Caki2 (cell line): ENCODE measurements around the gene ASIP. TPM values are rescaled to one million over a fixed set of nuclear protein-coding genes. Genes with fewer than 3 reads are reported as not detected.

Experiments
- DNase-seq: peaks from one replicate; pipeline ENCODE4 v3.0.0-alpha.2; 2015; ENCODE audit warnings: low read depth
- in situ Hi-C: cut with HindIII; loops from 2 replicates; pipeline ENCODE4 v1.10.0; 2016; ENCODE audit warnings: low sequenced_read_pairs, low pct_unique_long_range_greater_than_20kb, mixed read lengths
- total RNA-seq: library from RNA; depleted of rRNA; stranded (reverse); fragments of >200 nt; shearing (Covaris generic); gene quantifications from 2 replicates; pipeline ENCODE4 v1.2.3, GENCODE V29; 2014; ENCODE audit warnings: low replicate concordance

ASIP gene
- total RNA-seq, 1 experiment from 2014 or later = not detected

- DNase-seq = no peak
- in situ Hi-C loops = no loop called here
These were observed 59.8 kb downstream of the ASIP start for GRCh38 chr20:34300809-34301586.

DNA sequence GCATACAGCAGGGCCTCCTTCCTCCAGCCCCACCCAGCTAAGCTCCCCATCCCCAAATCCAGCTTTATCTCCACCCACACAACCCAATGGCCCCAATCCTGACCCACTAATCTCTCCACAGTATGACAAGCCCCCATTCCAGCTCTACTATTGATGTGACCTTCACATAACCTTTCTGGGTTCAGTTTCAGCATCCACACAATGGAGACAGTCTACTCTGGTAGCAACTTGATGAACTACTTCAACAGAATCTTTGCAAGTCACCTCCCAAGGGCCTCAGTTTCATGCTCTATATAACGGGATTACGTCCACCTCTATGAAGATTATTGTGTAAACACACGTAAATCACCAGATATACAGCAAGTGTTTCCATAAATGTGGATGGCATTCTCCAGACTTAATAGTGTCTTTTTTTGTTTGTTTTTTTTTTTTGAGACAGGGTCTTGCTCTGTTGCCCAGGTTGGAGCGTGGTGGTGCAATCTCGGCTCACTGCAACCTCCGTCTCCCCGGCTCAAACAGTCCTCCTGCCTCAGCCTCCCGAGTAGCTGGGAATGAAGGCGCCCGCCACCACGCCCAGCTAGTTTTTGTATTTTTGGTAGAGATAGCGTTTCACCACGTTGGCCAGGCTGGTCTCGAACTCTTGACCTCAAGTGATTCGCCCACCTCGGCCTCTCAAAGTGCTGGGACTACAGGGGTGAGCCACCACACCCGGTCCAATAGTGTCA is 60.5 kb downstream of the ASIP start:
- in situ Hi-C loops = no loop called here
- DNase-seq = no peak

- DNase-seq = no peak
- in situ Hi-C loops = no loop called here
These were observed 61.1 kb downstream of the ASIP start for GRCh38 chr20:34302312-34302722.

DNA sequence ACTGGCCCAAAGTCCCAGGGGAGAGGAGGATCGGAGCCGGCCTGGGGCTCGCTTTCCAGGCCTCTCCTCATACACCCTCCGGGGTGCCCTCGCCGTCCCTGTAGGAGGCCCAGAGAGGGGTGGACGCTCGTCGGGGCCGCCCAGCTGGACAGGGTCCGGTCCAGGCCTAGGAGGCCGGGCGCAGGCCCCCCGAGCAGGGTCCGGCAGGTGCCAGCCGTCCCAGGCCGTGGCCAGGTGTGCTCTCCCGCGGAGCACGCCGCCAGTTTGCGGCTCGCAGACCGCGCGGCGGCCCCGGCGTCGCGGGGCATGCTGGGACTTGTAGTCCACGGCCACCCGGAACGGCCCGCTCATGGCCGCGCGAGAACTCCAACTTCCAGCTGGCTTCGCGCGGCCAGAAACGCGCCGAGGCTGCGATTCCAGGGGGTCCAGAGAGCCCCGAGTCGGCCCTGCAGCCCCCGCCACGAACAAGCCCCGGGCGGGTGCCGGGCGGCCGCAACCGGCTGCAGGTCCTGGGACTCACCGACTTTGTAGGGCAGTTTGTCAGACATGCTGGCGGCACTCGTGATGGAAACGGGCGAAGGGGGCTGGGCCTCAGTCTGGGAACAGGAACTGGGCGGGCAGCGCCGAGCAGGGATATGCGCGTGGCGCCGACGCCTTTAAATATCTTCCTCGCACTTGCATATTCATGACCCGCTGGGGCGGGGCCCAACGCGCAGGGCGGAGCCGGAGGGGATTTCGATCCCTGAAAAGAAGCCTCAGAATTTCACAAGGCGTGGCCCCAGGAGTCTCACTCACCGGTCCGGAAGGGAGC is 61.7 kb downstream of the ASIP start, which contains the start of gene AHCY:
TSS of gene AHCY (minus strand) at position 633 of the 811 bp plus-strand sequence. CDS start at position 548, 85 bp downstream.
- DNase-seq = peak; percentile 99
- in situ Hi-C loops = no loop called here

DNA sequence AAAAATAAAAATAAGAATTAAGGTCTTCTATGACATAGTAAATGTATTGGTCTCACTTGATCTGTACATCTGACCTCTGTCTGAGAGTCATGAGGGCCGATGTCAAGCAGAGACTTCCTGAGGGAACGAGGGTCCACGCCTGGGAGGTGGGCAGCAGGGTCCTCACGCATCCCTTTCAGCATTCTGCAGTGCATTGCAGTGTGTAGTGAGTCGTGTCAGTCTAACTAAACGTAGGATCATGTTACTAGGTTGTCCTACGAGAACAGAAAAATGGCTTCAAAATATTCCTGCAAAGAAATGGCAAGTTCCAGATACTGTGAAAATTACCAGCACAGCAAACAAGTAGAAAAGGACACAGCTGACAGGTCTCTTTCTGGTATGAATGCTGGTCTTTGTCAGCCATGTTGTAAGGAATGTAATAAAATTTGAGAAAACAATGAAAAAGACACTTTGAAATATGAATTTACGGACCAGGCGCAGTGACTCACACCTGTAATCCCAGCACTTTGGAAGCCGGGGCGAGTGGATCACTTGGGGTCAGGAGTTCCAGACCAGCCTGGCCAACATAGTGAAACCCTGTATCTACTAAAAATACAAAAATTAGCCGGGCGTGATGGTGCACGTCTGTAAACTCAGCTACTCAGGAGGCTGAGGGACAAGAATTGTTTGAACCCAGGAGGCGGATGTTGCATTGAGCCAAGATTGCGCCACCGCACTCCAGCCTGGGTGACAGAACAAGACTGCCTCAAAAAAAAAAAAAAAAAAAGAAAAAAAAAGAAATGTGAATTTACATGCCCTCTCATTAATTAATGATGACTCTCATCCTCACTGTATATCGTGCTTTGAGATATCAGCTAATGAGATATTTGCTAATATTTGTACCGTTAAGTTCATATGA is 64.4 kb downstream of the ASIP start:
- DNase-seq = no peak
- in situ Hi-C loops = no loop called here

- DNase-seq = no peak
- in situ Hi-C loops = no loop called here
These were observed 68.5 kb downstream of the ASIP start for GRCh38 chr20:34309691-34310090.

- no peak for DNase-seq
- in situ Hi-C loops = no loop called here
These were observed 69.4 kb downstream of the ASIP start for GRCh38 chr20:34310481-34311117.

DNA sequence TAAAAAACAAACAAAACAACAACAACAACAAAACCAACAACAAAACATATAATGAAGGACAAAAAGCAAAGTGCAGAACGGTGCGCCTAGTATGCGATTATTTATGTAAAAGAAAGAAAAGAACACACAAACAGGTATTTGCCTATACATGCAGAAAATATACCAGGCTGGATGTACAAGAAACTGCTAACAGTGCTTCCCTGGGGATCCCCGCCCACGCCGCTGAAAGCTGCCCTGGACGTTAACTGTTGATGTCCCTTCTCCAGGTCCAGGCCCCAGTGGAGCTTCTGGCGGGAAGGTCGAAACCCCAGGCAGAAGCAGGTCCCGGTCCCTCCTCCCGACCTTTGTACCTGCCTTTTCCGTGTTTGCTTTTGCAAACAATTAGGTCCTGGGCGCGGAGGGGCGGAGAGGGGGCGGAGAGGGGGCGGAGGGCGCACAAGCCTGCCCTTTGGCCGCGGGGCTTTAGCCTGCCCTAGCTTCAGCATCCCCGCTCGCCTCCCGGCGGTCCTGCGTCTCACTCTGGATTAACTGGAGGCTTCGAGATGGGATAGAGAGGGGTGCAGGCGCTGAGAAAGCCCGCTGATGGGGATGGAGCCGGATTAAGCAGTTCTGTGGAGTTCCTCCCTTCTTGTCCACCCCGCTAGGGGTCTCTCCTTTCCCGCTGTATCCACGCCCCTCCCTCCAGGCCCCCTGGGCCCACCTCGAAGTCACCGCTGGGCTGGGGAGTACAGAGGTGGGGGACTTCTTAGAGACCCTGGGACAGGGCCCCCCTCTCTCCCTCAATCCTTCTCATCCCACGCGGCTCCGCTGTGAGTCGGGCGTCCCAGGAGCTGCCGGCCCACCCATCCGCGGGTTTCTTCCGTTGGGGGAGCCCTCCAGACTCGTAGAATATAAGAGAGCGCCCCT is 70.1 kb downstream of the ASIP start:
- DNase-seq = no peak
- in situ Hi-C loops = no loop called here

DNA sequence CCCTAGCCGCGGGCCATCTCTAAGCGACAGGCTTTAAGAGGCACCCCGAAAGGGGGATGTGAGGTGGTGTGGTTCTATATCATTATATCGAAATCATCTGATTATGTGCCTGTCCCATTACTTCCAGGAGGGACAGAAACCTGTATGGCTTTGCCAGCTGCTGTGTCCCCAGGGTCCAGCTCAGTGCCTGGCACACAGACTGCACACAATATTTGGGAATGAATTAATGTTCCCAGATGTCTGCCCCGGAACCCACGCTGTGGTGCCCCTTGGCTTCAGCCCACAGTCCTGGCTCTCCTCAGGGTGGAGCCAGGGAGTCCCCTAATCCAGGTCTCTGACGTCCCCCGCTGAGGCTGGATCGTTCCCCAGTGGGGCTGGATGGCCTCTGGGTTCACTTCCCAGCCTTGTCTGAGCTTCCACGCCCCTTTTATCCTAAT is 70.8 kb downstream of the ASIP start:
- in situ Hi-C loops = no loop called here

DNA sequence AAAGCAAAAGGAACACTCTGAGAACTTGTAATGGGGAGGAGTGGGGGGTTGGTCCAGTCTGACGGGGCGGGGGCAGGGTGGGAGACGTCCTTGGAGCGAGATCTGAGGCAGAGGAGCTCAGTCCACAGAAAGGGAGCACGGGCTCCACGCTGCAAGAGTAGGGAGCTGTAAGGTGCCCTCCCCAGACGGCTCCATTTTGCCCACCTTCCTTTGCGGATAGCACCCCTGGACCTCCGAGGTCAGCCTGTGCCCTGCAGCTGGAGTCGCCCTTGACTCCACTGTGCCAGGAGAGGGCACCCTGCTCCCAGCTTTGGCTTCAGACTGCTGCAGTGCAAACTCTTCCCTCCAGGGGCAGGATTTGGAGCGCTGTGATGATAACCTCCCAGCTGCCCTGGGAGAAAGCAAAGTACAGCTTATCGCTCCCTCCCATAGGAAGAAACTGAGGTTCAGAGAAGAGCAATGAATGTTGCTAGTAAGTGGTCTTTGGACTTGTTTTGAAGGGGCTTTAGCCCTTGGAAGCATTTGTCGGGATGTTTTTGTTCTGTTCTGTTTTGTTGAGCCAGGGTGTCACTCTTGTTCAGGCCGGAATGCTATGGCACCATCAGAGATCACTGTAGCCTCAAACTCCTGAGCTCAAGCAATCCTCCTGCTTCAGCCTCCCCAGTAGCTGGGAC is 71.5 kb downstream of the ASIP start:
- in situ Hi-C loops = no loop called here
- peak; percentile 86 for DNase-seq

More for the DNA sequence above, 70.8 kb downstream of the ASIP start:
- no peak for DNase-seq

DNA sequence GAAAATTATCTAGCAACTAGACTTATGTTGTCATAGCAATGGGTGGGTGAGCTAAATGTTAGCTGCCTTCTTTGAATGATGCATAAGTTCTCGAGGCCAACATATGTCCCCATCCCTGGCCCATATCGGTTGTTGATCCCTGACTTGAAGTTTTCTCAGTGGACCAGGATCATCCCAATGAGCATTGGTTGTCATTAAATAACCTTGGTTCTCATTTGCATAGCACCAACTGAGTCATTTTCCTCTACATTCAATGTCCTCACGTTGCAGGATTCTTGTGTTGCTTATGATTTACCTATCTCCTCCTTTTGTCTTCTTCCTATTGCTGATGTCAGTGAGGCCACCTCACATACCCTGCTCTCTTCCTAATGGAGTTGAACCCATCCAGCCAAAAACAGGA is 74.0 kb downstream of the ASIP start:
- no peak for DNase-seq
- in situ Hi-C loops = no loop called here

DNA sequence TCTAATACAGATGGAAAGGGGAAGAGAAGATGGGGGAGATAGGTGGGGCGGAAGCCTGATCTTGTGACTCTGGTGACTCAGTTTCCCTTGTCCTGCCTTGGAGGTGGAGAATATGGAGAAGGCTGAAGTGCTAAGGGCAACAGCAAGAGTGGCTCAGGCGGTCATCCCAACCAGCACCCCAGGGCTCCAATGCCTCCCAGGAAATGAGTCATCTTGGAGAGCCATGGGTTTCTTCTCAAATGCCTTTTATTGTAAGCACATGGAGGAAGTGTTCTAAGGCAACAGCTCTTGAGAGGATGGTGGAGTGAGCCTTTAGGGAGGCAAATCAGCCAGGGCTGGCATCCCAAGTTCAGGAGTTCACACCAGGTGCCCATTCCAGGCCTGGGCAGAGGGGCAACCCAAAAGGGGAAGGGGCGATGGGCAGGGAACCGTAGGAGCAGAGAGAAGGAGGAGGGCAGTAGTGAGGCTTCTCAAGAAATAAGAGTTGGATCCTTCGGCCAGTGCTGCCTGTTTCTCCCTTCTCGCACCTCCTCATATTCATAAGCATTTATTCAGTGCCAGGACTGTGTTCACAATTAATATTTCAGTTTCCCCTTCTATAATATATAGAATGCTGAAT is 75.1 kb downstream of the ASIP start:
- in situ Hi-C loops = no loop called here
- DNase-seq = peak; percentile 50
